A549 (cell line): Measurements from ENCODE around the gene SCN9A.

Experiments used
- EP300 ChIP-seq, 2 experiments: fragments of >200 bp; sonication (Bioruptor Twin); formaldehyde crosslinking; IDR thresholded peaks; 2 replicates in 1 of 2; 3 replicates in 1 of 2; pipeline ENCODE4 v1.6.1; 2016 to 2017
- FOSL2 ChIP-seq, 2 experiments: fragments of 450-650 bp in 1 of 2; fragments of >200 bp in 1 of 2; sonication (Bioruptor Twin) in 1 of 2; formaldehyde crosslinking; IDR thresholded peaks; 2 replicates each; pipeline versions ENCODE4 v1.5.0 to v1.6.1; 2016 to 2020; ENCODE audit warnings: mild to moderate bottlenecking in 1 of 2, moderate library complexity in 1 of 2
- HDAC2 ChIP-seq: fragments of 200-600 bp; sonication (generic); IDR thresholded peaks from 2 replicates; pipeline ENCODE4 v1.6.1; 2016
- MAFK ChIP-seq: fragments of 450-650 bp; IDR thresholded peaks from 2 replicates; pipeline ENCODE4 v1.6.1; 2014; ENCODE audit not compliant: partially characterized antibody
- MAX ChIP-seq: IDR thresholded peaks from 2 replicates; pipeline ENCODE4 v1.6.1; 2012
- NFE2L2 ChIP-seq: fragments of 150-350 bp; conservative IDR thresholded peaks from 2 replicates; pipeline ENCODE4 v1.6.1; 2014; ENCODE audit warnings: low read length
- PHF8 ChIP-seq: fragments of 200-600 bp; sonication (generic); IDR thresholded peaks from 2 replicates; pipeline ENCODE4 v1.6.1; 2016; ENCODE audit warnings: low read depth, mild to moderate bottlenecking, antibody characterized with exemption, moderate library complexity, borderline replicate concordance
- POLR2A ChIP-seq: IDR thresholded peaks from 2 replicates; pipeline ENCODE4 v1.6.1; 2012; ENCODE audit warnings: mild to moderate bottlenecking, low read length
- TF ChIP-seq, protein P1 (sequence below): fragments of >200 bp; sonication (Bioruptor Twin); formaldehyde crosslinking; IDR thresholded peaks from 3 replicates; pipeline ENCODE4 v1.5.1; 2016

GRCh38 chr2:166307326-166307725, 68.4 kb downstream of the SCN9A start:
- TF ChIP-seq POLR2A, result no peak
- no peak for TF ChIP-seq FOSL2 (IDR thresholded peaks at IDR 0.05)
- no peak for TF ChIP-seq FOSL2 (CRISPR knock-in tag; IDR thresholded peaks at IDR 0.05)
- TF ChIP-seq PHF8, result no peak
- TF ChIP-seq MAFK, result no peak
- no peak for TF ChIP-seq MAX
- TF ChIP-seq, protein P1, sequence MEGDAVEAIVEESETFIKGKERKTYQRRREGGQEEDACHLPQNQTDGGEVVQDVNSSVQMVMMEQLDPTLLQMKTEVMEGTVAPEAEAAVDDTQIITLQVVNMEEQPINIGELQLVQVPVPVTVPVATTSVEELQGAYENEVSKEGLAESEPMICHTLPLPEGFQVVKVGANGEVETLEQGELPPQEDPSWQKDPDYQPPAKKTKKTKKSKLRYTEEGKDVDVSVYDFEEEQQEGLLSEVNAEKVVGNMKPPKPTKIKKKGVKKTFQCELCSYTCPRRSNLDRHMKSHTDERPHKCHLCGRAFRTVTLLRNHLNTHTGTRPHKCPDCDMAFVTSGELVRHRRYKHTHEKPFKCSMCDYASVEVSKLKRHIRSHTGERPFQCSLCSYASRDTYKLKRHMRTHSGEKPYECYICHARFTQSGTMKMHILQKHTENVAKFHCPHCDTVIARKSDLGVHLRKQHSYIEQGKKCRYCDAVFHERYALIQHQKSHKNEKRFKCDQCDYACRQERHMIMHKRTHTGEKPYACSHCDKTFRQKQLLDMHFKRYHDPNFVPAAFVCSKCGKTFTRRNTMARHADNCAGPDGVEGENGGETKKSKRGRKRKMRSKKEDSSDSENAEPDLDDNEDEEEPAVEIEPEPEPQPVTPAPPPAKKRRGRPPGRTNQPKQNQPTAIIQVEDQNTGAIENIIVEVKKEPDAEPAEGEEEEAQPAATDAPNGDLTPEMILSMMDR, result no peak
- no peak for TF ChIP-seq EP300 (IDR thresholded peaks at IDR 0.05)
- no peak for TF ChIP-seq NFE2L2
- TF ChIP-seq HDAC2, result no peak
